ENCODE results near the gene GUCD1. TPM values are rescaled to one million over a fixed set of nuclear protein-coding genes. Genes with fewer than 3 reads are reported as not detected.

Gene GUCD1
- total and polyA plus RNA-seq, 2 of the 8 experiments (the other 6 are each of a cell fraction or from before 2014, with no cell fraction given), result 85.2 to 128 TPM

- Histone ChIP-seq H2AFZ (ENCODE audit: low read length) (no peak overlapping the region), H3K4ac (replicated peaks; ENCODE audit: insufficient read length, low read depth, low read length) (no peak overlapping the region), H3K4me2 (ENCODE audit: insufficient read depth in 1 of 2, low read depth in 2 of 2, low read length in 2 of 2) (peak overlapping the region; percentile 84 to 90), H3K27me3 (replicated peaks in 1 of 4; ENCODE audit: control insufficient read depth in 3 of 4, extremely low read depth in 1 of 4, insufficient read depth in 3 of 4, low read length in 3 of 4) (no peaks in the 10 kb centered on the region; a peak in 1 of 7 replicates), H3K56ac (replicated peaks; ENCODE audit: insufficient read length, low read depth, low read length) (no peak overlapping the region), H3K9me3 (ENCODE audit: insufficient read depth in 2 of 2, low read depth in 1 of 2, low read length in 1 of 2) (no peaks in the 10 kb centered on the region), H3K14ac (ENCODE audit: insufficient read length) (no peak overlapping the region), H3K18ac (ENCODE audit: extremely low read depth, low read length) (no peak overlapping the region), H2BK20ac (ENCODE audit: low read length) (no peak overlapping the region), H3K23ac (ENCODE audit: insufficient read length) (no peak overlapping the region), H2BK5ac (ENCODE audit: low read depth, low read length) (0 out of 2 replicates have a peak overlapping the region, but pooled peaks have one; percentile 29), H3K4me3 (ENCODE audit: extremely low read depth in 1 of 4, insufficient read depth in 2 of 4, low read depth in 3 of 4, low read length in 4 of 4) (peak overlapping the region; percentile 75 to 96 (median 95); a peak in 7 of 8 replicates), H3K4me1 (replicated peaks in 1 of 4; ENCODE audit: control insufficient read depth in 3 of 4, insufficient read depth in 4 of 4, low read length in 3 of 4) (peaks cover 0 to 16% (median 3%) of the 10 kb centered on the region in 4 experiments; a peak in 6 of 7 replicates), H2BK15ac (ENCODE audit: low read length) (no peak overlapping the region), H3K27ac (ENCODE audit: low read depth, low read length) (no peak overlapping the region), H4K5ac (ENCODE audit: insufficient read length, low read depth, low read length) (no peak overlapping the region), H2BK120ac (replicated peaks; ENCODE audit: low read depth, low read length) (no peak overlapping the region), H3K79me2 (ENCODE audit: control insufficient read depth in 1 of 2, insufficient read depth in 2 of 2, low read length in 2 of 2) (peaks cover 32 to 78% of the 10 kb centered on the region in 2 experiments), H3K9ac (replicated peaks in 1 of 4; ENCODE audit: extremely low read depth in 1 of 4, low read depth in 3 of 4, low read length in 3 of 4) (peak overlapping the region; percentile 76 to 93 (median 80)), H3K36me3 (ENCODE audit: control insufficient read depth in 2 of 4, insufficient read depth in 4 of 4, low read length in 3 of 4) (peaks cover 2 to 16% (median 13%) of the 10 kb centered on the region in 4 experiments; a peak in 7 of 8 replicates), H3K79me1 (ENCODE audit: low read depth, low read length) (peaks cover 26% of the 10 kb centered on the region), H2AK5ac (ENCODE audit: low read depth, low read length) (peak overlapping the region; percentile 33; the same call in 1 of the 2 replicates), H3K23me2 (ENCODE audit: low read depth, low read length) (peaks cover 17% of the 10 kb centered on the region), H4K8ac (ENCODE audit: extremely low read depth, insufficient read depth, low read length) (no peak overlapping the region), H4K20me1 (replicated peaks in 1 of 2; ENCODE audit: control insufficient read depth in 1 of 2, insufficient read depth in 2 of 2, low read length in 2 of 2) (peaks cover 10 to 29% of the 10 kb centered on the region in 2 experiments), H4K91ac (replicated peaks; ENCODE audit: insufficient read length, low read length) (no peak overlapping the region), H2BK12ac (ENCODE audit: low read depth, low read length) (no peak overlapping the region)
- ChIA-PET POLR2A (ENCODE audit: partially characterized antibody) (interaction anchor here (0.9 to 5.4 kb wide), 10 partner anchors 8 to 283 kb away, joined by 3 to 91 read pairs (median 5); partner anchors contain the start of gene SPECC1L), CTCF (ENCODE audit: partially characterized antibody) (interaction anchor here (0.9 to 1.3 kb wide), 3 partner anchors 16 to 131 kb away, joined by 3 to 6 read pairs (median 3); no protein-coding TSS in a partner anchor)
- FAIRE-seq (no peak), DNase-seq (ENCODE audit: low read depth in 1 of 2, low spot score in 2 of 2) (no peak)
- WGBS, 2 experiments (ENCODE audit: extremely low coverage in 1 of 2, insufficient coverage in 1 of 2, insufficient read length in 1 of 2, insufficient replicate concordance in 2 of 2, low coverage in 1 of 2, low lambda C conversion rate in 2 of 2, missing lambda C conversion rate in 1 of 2), result 92% methylated on average over 11 of the region's 12 CpGs; no CpG with 5 or more reads in 1 of the 2 experiments
- TF ChIP-seq, protein P1, sequence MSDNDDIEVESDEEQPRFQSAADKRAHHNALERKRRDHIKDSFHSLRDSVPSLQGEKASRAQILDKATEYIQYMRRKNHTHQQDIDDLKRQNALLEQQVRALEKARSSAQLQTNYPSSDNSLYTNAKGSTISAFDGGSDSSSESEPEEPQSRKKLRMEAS (IDR thresholded peaks at IDR 0.05), result no peak
- TF ChIP-seq POLR2AphosphoS5 (IDR thresholded peaks at IDR 0.05; ENCODE audit: low read depth, low read length), result peak; percentile 8; the same call in 1 of the 2 replicates
Observed at GRCh38 chr22:24553597-24554312, 1.2 kb downstream of the GUCD1 start.
